B cell (primary cell): ENCODE data around the gene TMEM63A. TPM values are rescaled to one million over a fixed set of nuclear protein-coding genes. Genes with fewer than 3 reads are reported as not detected.

ENCODE experiments used
- ATAC-seq: fragments of 200-7000 bp; cut with Tn5 transposase; one replicate; pipeline ENCODE4 v1.10.0; 2021; ENCODE audit warnings: low read depth, mild to moderate bottlenecking, moderate number of reproducible peaks, moderate library complexity
- CTCF ChIA-PET: fragments of 350-600 bp; sonication (Branson Sonifier 250); formaldehyde crosslinking; loops from one replicate; lab custom pipeline; 2021; ENCODE audit warnings: antibody characterized with exemption, inconsistent platforms; lab: Charles Lee
- POLR2A ChIA-PET: fragments of 350-600 bp; sonication (Branson Sonifier 250); formaldehyde crosslinking; loops from one replicate; lab custom pipeline; 2021; ENCODE audit warnings: antibody characterized with exemption; lab: Charles Lee
- DNase-seq: peaks from one replicate; pipeline ENCODE4 v3.0.0; 2013
- H2AFZ ChIP-seq: 2 replicates; pipeline ENCODE4 v1.6.1; 2012; ENCODE audit warnings: mild to moderate bottlenecking, low read depth, low read length; ENCODE audit not compliant: insufficient read depth, poor library complexity, severe bottlenecking
- H3K27ac ChIP-seq, 2 donors: 1 replicate in 1 of 2; 2 replicates in 1 of 2; pipeline ENCODE4 v1.5.1; 2012 to 2013; ENCODE audit warnings: low read length in 2 of 2, mild to moderate bottlenecking in 2 of 2, moderate library complexity in 1 of 2
- H3K27me3 ChIP-seq, 4 experiments: fragments of 200-600 bp in 1 of 4; sonication (generic) in 1 of 4; replicated peaks in 1 of 4; 1 replicate in 2 of 4; 2 replicates in 2 of 4; pipeline versions ENCODE4 v1.6.1 to v1.7.0; 2013 to 2016; ENCODE audit warnings: low read length in 3 of 4, mild to moderate bottlenecking in 2 of 4, mixed read lengths in 1 of 4, moderate library complexity in 1 of 4; ENCODE audit not compliant: insufficient read depth in 4 of 4, control insufficient read depth in 3 of 4; ENCODE audit errors: control extremely low read depth in 1 of 4
- H3K36me3 ChIP-seq, 2 experiments: replicated peaks in 1 of 2; 1 replicate in 1 of 2; 2 replicates in 1 of 2; pipeline versions ENCODE4 v1.6.1 to v1.7.1; 2013; ENCODE audit warnings: low read length in 1 of 2; ENCODE audit not compliant: insufficient read depth in 2 of 2, control insufficient read depth in 1 of 2; ENCODE audit errors: control extremely low read depth in 1 of 2, extremely low read depth in 1 of 2
- H3K4me1 ChIP-seq, 2 donors: fragments of 200-600 bp in 1 of 2; sonication (generic) in 1 of 2; 1 replicate in 1 of 2; 2 replicates in 1 of 2; pipeline versions ENCODE4 v1.5.1 to v1.6.1; 2013 to 2017; ENCODE audit warnings: low read length in 2 of 2; ENCODE audit not compliant: control insufficient read depth in 2 of 2, insufficient read depth in 2 of 2
- H3K4me2 ChIP-seq: replicated peaks from 2 replicates; pipeline ENCODE3; 2012; ENCODE audit warnings: mild to moderate bottlenecking, low read depth, low read length; ENCODE audit not compliant: poor library complexity, severe bottlenecking
- H3K4me3 ChIP-seq, 5 experiments: fragments of 200-600 bp in 1 of 5; sonication (generic) in 1 of 5; 1 replicate in 3 of 5; 2 replicates in 2 of 5; pipeline versions ENCODE4 v1.5.1 to v1.7.0; 2011 to 2016; ENCODE audit warnings: low read length in 4 of 5, mild to moderate bottlenecking in 4 of 5, low read depth in 2 of 5, control low read depth in 1 of 5, moderate library complexity in 1 of 5; ENCODE audit not compliant: insufficient read depth in 1 of 5; ENCODE audit errors: control extremely low read depth in 1 of 5, extremely low read depth in 1 of 5
- H3K79me2 ChIP-seq: fragments of 200-600 bp; sonication (generic); one replicate; pipeline ENCODE4 v1.6.0; 2016; ENCODE audit warnings: low read length; ENCODE audit not compliant: control insufficient read depth, insufficient read depth
- H3K9ac ChIP-seq: fragments of 200-600 bp; sonication (generic); 2 replicates; pipeline ENCODE4 v1.6.1; 2017; ENCODE audit warnings: mild to moderate bottlenecking, low read length, moderate library complexity
- H3K9me3 ChIP-seq, 3 donors: one replicate each; pipeline versions ENCODE4 v1.6.1 to v1.7.1; 2013; ENCODE audit warnings: low read length in 2 of 3; ENCODE audit not compliant: control insufficient read depth in 2 of 3, insufficient read depth in 1 of 3; ENCODE audit errors: control extremely low read depth in 1 of 3
- H4K20me1 ChIP-seq: 2 replicates; pipeline ENCODE4 v1.6.0; 2012; ENCODE audit warnings: mild to moderate bottlenecking, low read length; ENCODE audit not compliant: insufficient read depth, control insufficient read depth, poor library complexity, severe bottlenecking
- H3K27ac Mint-ChIP-seq: one replicate; pipeline ENCODE4 v1.8.0; 2021; ENCODE audit warnings: mixed read lengths
- H3K27me3 Mint-ChIP-seq: one replicate; pipeline ENCODE4 v1.8.0; 2021; ENCODE audit warnings: mixed read lengths
- H3K4me1 Mint-ChIP-seq: one replicate; pipeline ENCODE4 v1.8.0; 2021; ENCODE audit warnings: mixed read lengths
- H3K4me3 Mint-ChIP-seq: one replicate; pipeline ENCODE4 v1.8.0; 2021; ENCODE audit warnings: mixed read lengths
- H3K9me3 Mint-ChIP-seq: one replicate; pipeline ENCODE4 v1.8.0; 2022; ENCODE audit warnings: mixed read lengths; ENCODE audit not compliant: insufficient read depth
- EZH2 ChIP-seq: IDR thresholded peaks from 2 replicates; pipeline ENCODE4 v1.6.1; 2012; ENCODE audit warnings: borderline replicate concordance, low read depth, mild to moderate bottlenecking, moderate library complexity, low read length; ENCODE audit not compliant: insufficient read depth, poor library complexity, severe bottlenecking
- WGBS: methylation state at CpG from one replicate; pipeline ENCODE4 v1.1.5; 2013; ENCODE audit warnings: missing lambda C conversion rate; ENCODE audit not compliant: insufficient coverage; 5-methylcytosine and 5-hydroxymethylcytosine counted together
- intact Hi-C: fragments of 100-400 bp; cut with micrococcal nuclease; formaldehyde crosslinking; loops from one replicate; pipeline ENCODE4 v1.10.0; 2022
- polyA plus RNA-seq: library from polyadenylated mRNA; depleted of rRNA; stranded (reverse); fragments of >200 nt; gene quantifications from 2 replicates; pipeline ENCODE4 v1.2.3, GENCODE V29; 2012
- total RNA-seq, 2 donors: library from RNA; stranded (reverse); fragments of 120-200 nt in 1 of 2; gene quantifications; 1 replicate in 1 of 2; 2 replicates in 1 of 2; pipeline versions ENCODE4 v1.2.3 to v1.2.4, GENCODE V29; 2013 to 2022
- TF ChIP-seq, protein P1 (sequence below): fragments of 200-600 bp; IDR thresholded peaks from one replicate; pipeline ENCODE4 v1.8.0; 2022; ENCODE audit warnings: antibody characterized with exemption, mild to moderate bottlenecking

Gene TMEM63A
- total and polyA plus RNA-seq, 2 donors (not counting 1 experiment from before 2014, with no cell fraction given) = 209 to 238 TPM

DNA sequence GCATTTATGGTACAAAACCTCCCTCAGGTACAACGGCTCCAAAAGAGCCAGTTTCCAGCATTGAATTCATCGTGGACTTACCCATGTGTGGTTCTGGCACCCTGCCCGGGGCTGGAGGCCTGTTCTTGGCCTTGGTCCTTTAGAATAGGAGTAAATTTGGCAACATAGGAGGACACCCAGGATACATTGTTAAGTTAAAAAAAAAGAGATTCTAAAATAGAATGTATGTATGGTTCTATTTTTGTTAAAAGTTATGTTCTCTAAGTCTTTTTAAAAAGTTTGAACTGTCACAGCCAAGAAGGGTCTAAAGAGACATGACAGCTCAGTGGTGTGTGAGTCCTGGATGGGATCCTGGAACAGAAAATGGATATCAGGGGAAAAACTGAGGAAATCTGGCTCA is 46.3 kb downstream of the TMEM63A start:
- Histone ChIP-seq H3K9me3 (no peaks in the 10 kb centered on the region), H3K4me3 (no peak overlapping the region), H3K79me2 (no peaks in the 10 kb centered on the region), H3K27me3 (no peaks in the 10 kb centered on the region), H3K36me3 (no peaks in the 10 kb centered on the region), H4K20me1 (no peaks in the 10 kb centered on the region), H2AFZ (no peak overlapping the region), H3K27ac (no peak overlapping the region), H3K4me1 (no peaks in the 10 kb centered on the region), H3K4me2 (no peak overlapping the region), H3K9ac (no peak overlapping the region)
- Mint-ChIP-seq H3K4me1 (no peaks in the 10 kb centered on the region), H3K4me3 (no peak overlapping the region), H3K27ac (no peak overlapping the region), H3K9me3 (no peaks in the 10 kb centered on the region), H3K27me3 (no peaks in the 10 kb centered on the region)
- no peak for ATAC-seq
- CTCF ChIA-PET = interaction anchor here (0.6 to 0.7 kb wide), 2 partner anchors 127 to 305 kb away, joined by 3 to 5 read pairs; no protein-coding TSS in a partner anchor
- no peak for TF ChIP-seq EZH2
- TF ChIP-seq, protein P1, sequence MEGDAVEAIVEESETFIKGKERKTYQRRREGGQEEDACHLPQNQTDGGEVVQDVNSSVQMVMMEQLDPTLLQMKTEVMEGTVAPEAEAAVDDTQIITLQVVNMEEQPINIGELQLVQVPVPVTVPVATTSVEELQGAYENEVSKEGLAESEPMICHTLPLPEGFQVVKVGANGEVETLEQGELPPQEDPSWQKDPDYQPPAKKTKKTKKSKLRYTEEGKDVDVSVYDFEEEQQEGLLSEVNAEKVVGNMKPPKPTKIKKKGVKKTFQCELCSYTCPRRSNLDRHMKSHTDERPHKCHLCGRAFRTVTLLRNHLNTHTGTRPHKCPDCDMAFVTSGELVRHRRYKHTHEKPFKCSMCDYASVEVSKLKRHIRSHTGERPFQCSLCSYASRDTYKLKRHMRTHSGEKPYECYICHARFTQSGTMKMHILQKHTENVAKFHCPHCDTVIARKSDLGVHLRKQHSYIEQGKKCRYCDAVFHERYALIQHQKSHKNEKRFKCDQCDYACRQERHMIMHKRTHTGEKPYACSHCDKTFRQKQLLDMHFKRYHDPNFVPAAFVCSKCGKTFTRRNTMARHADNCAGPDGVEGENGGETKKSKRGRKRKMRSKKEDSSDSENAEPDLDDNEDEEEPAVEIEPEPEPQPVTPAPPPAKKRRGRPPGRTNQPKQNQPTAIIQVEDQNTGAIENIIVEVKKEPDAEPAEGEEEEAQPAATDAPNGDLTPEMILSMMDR = no peak
- POLR2A ChIA-PET = no interaction called here
- DNase-seq = no peak
- intact Hi-C loops = no loop called here
- WGBS = 93% methylated on average over 3 of the region's 3 CpGs

DNA sequence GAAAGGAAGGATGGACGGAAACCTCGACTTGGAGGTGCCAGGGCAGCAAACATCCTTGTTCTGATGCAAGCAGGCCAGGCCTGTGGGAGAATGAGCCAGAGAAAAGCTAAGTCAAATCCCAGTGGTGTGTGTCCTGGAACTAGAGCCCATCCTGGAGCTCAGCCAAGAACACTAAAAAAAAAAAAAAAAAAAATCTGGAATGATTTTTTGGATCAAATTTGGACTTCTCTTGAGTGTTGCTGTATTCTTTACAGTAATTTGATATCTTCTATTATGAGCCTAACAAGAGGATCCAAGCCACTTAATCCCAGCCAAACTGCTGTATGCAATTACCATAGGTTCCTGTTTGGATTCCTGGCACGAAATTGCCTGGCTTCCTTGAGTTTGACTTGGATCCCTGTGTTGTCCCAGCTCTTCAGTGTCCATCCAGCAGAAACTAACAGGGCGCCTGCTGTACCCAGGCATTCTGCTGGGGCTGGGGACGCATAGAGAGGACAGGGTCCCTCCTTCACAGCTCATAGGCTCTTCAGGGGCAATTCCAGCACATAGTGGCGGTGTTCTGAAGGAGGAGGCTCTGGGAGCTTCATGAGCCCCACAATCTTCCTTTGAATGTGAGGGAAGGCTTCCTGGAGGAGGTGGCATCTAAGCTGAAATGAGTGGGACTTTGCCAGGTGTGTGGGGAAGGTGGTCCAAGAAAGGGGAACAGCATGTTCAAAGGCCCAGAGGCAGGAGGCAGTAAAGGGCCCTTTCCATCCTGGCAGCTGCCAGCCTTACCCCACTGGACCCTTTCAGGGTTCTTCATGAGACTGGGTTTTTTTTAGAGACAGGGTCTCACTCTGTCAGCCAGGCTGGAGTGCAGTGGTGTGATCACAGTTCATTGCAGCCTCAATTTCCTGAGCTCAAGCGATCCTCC is 47.5 kb downstream of the TMEM63A start:
- Mint-ChIP-seq H3K27ac (no peak overlapping the region), H3K27me3 (no peaks in the 10 kb centered on the region), H3K9me3 (no peaks in the 10 kb centered on the region), H3K4me1 (no peaks in the 10 kb centered on the region), H3K4me3 (no peak overlapping the region)
- no peaks in the 10 kb centered on the region for H3K27me3 ChIP-seq
- CTCF ChIA-PET = interaction anchor here (0.6 to 1.3 kb wide), 4 partner anchors 15 to 412 kb away, joined by 3 to 5 read pairs (median 4); no protein-coding TSS in a partner anchor
- ATAC-seq (no peak), DNase-seq (no peak)
- H3K9ac ChIP-seq = no peak overlapping the region
- TF ChIP-seq EZH2 = no peak
- TF ChIP-seq, protein P1 = no peak
- WGBS = 87% methylated on average over 4 of the region's 7 CpGs
- H3K4me2 ChIP-seq = no peak overlapping the region
- no peak overlapping the region for H3K4me3 ChIP-seq
- H2AFZ ChIP-seq = no peak overlapping the region
- H4K20me1 ChIP-seq = no peaks in the 10 kb centered on the region
- H3K27ac ChIP-seq = no peak overlapping the region
- H3K36me3 ChIP-seq = no peaks in the 10 kb centered on the region
- no peaks in the 10 kb centered on the region for H3K9me3 ChIP-seq
- POLR2A ChIA-PET = no interaction called here
- H3K79me2 ChIP-seq = no peaks in the 10 kb centered on the region
- intact Hi-C loops = no loop called here
- H3K4me1 ChIP-seq = no peaks in the 10 kb centered on the region
